Liver (tissue), 3 donors: ENCODE measurements around the gene BCAP29.

Source experiments
- ATF3 ChIP-seq: IDR thresholded peaks from 2 replicates; pipeline ENCODE4 v1.6.1; 2016; ENCODE audit warnings: antibody characterized with exemption
- CTCF ChIP-seq: fragments of 150-350 bp; IDR thresholded peaks from 2 replicates; pipeline ENCODE4 v1.5.1; 2017; ENCODE audit warnings: improper control_type of control experiment, low read depth, low read length; ENCODE audit not compliant: missing input control
- EGR1 ChIP-seq, 2 donors: IDR thresholded peaks; 2 replicates each; pipeline ENCODE4 v1.6.1; 2016 to 2018; ENCODE audit warnings: antibody characterized with exemption in 2 of 2, low read depth in 2 of 2
- GABPA ChIP-seq, 2 donors: IDR thresholded peaks in 1 of 2; conservative IDR thresholded peaks in 1 of 2; 2 replicates each; pipeline ENCODE4 v1.6.1; 2016; ENCODE audit warnings: antibody characterized with exemption in 2 of 2, mild to moderate bottlenecking in 1 of 2, moderate library complexity in 1 of 2
- HNF4G ChIP-seq: IDR thresholded peaks from 2 replicates; pipeline ENCODE4 v1.6.1; 2016; ENCODE audit warnings: antibody characterized with exemption
- JUND ChIP-seq, 2 donors: IDR thresholded peaks; 2 replicates each; pipeline ENCODE4 v1.6.1; 2016; ENCODE audit warnings: antibody characterized with exemption in 2 of 2
- MAX ChIP-seq: IDR thresholded peaks from 2 replicates; pipeline ENCODE4 v1.6.1; 2016; ENCODE audit warnings: antibody characterized with exemption
- SP1 ChIP-seq: IDR thresholded peaks from 2 replicates; pipeline ENCODE4 v1.6.1; 2018; ENCODE audit warnings: antibody characterized with exemption, mild to moderate bottlenecking
- TAF1 ChIP-seq: conservative IDR thresholded peaks from 2 replicates; pipeline ENCODE4 v1.6.1; 2016; ENCODE audit warnings: antibody characterized with exemption, mild to moderate bottlenecking
- YY1 ChIP-seq: IDR thresholded peaks from 2 replicates; pipeline ENCODE4 v1.6.1; 2016; ENCODE audit warnings: antibody characterized with exemption, mild to moderate bottlenecking
- donor health status: healthy.
- donor health status: healthy.

GRCh38 chr7:107666790-107667189, 86.7 kb downstream of the BCAP29 start:
- TF ChIP-seq CTCF (no peak), HNF4G (no peak), ATF3 (no peak), YY1 (no peak), MAX (no peak), GABPA (IDR thresholded peaks at IDR 0.05 in 1 of 2, conservative IDR thresholded peaks at IDR 0.05 in 1 of 2) (no peak), EGR1 (IDR thresholded peaks at IDR 0.05; ENCODE audit: low read depth in 2 of 2) (no peak), TAF1 (no peak), SP1 (no peak), JUND (IDR thresholded peaks at IDR 0.05) (no peak)
